Activated CD4-positive, alpha-beta memory T cell treated with anti-CD3 and anti-CD28 coated beads for 36 hours (primary cell): ENCODE results near the gene AKAP17A. TPM values are rescaled to one million over a fixed set of nuclear protein-coding genes. Genes with fewer than 3 reads are reported as not detected.

ENCODE experiments used
- CTCF ChIA-PET: fragments of 350-600 bp; sonication (Branson Sonifier 250); formaldehyde crosslinking; loops from one replicate; lab custom pipeline; 2021; ENCODE audit warnings: antibody characterized with exemption, inconsistent platforms; lab: Charles Lee
- POLR2A ChIA-PET: fragments of 350-600 bp; sonication (Branson Sonifier 250); formaldehyde crosslinking; loops from one replicate; lab custom pipeline; 2021; ENCODE audit warnings: antibody characterized with exemption; lab: Charles Lee
- DNase-seq: peaks from one replicate; pipeline ENCODE4 v3.0.0-alpha.2; 2020
- H3K27ac Mint-ChIP-seq: one replicate; pipeline ENCODE4 v1.8.0; 2021; ENCODE audit warnings: mixed read lengths
- H3K27me3 Mint-ChIP-seq: one replicate; pipeline ENCODE4 v1.8.0; 2021; ENCODE audit warnings: mixed read lengths
- H3K36me3 Mint-ChIP-seq: one replicate; pipeline ENCODE4 v1.8.0; 2021; ENCODE audit warnings: mixed read lengths
- H3K4me1 Mint-ChIP-seq: one replicate; pipeline ENCODE4 v1.8.0; 2021; ENCODE audit warnings: low read depth, mixed read lengths
- H3K4me3 Mint-ChIP-seq: one replicate; pipeline ENCODE4 v1.8.0; 2021; ENCODE audit warnings: mild to moderate bottlenecking, mixed read lengths
- H3K9me3 Mint-ChIP-seq: one replicate; pipeline ENCODE4 v1.8.0; 2021; ENCODE audit warnings: mixed read lengths
- intact Hi-C: fragments of 100-400 bp; cut with micrococcal nuclease; formaldehyde crosslinking; loops from one replicate; pipeline ENCODE4 v1.15.1; 2023
- total RNA-seq, 2 experiments: library from RNA; stranded (reverse); gene quantifications; one replicate each; pipeline ENCODE4 v1.2.3, GENCODE V29; 2021

Gene AKAP17A
- total RNA-seq, 2 experiments from 2014 or later: 59.4 to 62.9 TPM

GRCh38 chrX:1591863-1592469 is 562 bp downstream of the AKAP17A start:
- ChIA-PET POLR2A (no interaction called here), CTCF (no interaction called here)
- Mint-ChIP-seq H3K4me1 (peaks cover 31% of the 10 kb centered on the region), H3K27ac (peak overlapping the region; percentile 89), H3K4me3 (peak overlapping the region; percentile 92), H3K9me3 (no peaks in the 10 kb centered on the region), H3K36me3 (peaks cover 34% of the 10 kb centered on the region), H3K27me3 (no peaks in the 10 kb centered on the region)
- intact Hi-C loops: loop anchor here (1.0 to 5.0 kb wide), 4 partner anchors 69 to 345 kb away; partner anchors contain the start of gene SLC25A6
- DNase-seq: peak; percentile 24

- peak overlapping the region; percentile 92 for H3K4me3 Mint-ChIP-seq
- CTCF ChIA-PET: no interaction called here
- H3K27me3 Mint-ChIP-seq: no peaks in the 10 kb centered on the region
- intact Hi-C loops: loop anchor here (5.0 kb wide), 1 partner anchor 345 kb away; no protein-coding TSS in a partner anchor
- H3K36me3 Mint-ChIP-seq: peaks cover 40% of the 10 kb centered on the region
- no peaks in the 10 kb centered on the region for H3K9me3 Mint-ChIP-seq
- POLR2A ChIA-PET: no interaction called here
- H3K27ac Mint-ChIP-seq: peak overlapping the region; percentile 89
- peak; percentile 44 for DNase-seq
- peaks cover 34% of the 10 kb centered on the region for H3K4me1 Mint-ChIP-seq
Observed at GRCh38 chrX:1592470-1593142, 1.2 kb downstream of the AKAP17A start.

DNA sequence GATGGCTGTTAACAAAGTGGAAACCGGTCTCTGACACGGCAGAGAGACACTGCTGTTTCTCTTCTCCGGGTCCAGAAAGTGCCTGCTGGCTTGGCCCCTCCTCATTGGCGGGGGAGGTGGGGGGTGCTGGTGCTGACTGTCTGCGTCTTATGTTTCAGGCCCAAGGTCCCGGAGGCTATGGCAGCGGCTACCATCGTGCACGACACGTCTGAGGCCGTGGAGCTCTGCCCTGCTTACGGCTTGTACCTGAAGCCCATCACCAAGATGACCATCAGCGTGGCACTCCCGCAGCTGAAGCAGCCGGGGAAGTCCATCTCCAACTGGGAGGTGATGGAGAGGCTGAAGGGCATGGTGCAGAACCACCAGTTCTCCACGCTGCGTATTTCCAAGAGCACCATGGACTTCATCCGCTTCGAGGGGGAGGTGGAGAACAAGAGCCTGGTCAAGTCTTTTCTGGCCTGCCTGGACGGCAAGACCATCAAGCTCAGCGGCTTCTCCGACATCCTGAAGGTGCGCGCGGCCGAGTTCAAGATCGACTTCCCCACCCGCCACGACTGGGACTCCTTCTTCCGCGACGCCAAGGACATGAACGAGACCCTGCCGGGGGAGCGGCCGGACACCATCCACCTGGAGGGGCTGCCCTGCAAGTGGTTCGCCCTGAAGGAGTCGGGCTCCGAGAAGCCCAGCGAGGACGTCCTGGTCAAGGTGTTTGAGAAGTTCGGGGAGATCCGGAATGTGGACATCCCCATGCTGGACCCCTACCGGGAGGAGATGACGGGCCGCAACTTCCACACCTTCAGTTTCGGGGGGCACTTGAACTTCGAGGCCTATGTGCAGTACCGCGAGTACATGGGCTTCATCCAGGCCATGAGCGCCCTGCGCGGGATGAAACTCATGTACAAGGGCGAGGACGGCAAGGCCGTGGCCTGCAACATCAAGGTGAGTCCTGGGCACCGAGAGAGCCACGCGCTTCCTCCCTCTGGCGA is 2.2 kb downstream of the AKAP17A start:
- Mint-ChIP-seq H3K4me3 (peak overlapping the region; percentile 92), H3K36me3 (peaks cover 46% of the 10 kb centered on the region), H3K27ac (peak overlapping the region; percentile 89), H3K4me1 (peaks cover 34% of the 10 kb centered on the region), H3K9me3 (no peaks in the 10 kb centered on the region), H3K27me3 (no peaks in the 10 kb centered on the region)
- ChIA-PET CTCF (no interaction called here), POLR2A (no interaction called here)
- no peak for DNase-seq
- intact Hi-C loops: loop anchor here (5.0 kb wide), 1 partner anchor 346 kb away; no protein-coding TSS in a partner anchor

DNA sequence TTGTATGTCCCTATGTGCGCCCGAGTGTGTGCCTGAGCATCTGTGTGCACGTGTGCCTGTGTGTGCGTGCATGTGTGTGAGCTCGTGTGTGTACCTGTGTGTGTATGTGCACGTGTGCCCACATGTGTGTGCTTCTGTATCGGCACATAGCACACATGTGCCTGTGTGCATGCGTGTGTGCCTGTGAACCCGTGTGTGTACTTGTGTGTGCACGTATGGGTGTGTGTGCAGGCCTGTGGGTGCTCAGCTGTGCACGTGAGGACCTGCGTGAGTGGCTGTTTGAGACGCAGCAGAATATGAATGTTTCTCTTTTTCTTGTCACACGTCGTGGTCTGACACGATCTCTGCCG is 4.3 kb downstream of the AKAP17A start:
- intact Hi-C loops: no loop called here
- peaks cover 29% of the 10 kb centered on the region for H3K4me1 Mint-ChIP-seq
- DNase-seq: no peak
- no peak overlapping the region for H3K4me3 Mint-ChIP-seq
- H3K27ac Mint-ChIP-seq: no peak overlapping the region
- ChIA-PET POLR2A (no interaction called here), CTCF (no interaction called here)
- H3K36me3 Mint-ChIP-seq: peaks cover 59% of the 10 kb centered on the region
- no peaks in the 10 kb centered on the region for H3K9me3 Mint-ChIP-seq
- no peaks in the 10 kb centered on the region for H3K27me3 Mint-ChIP-seq

DNA sequence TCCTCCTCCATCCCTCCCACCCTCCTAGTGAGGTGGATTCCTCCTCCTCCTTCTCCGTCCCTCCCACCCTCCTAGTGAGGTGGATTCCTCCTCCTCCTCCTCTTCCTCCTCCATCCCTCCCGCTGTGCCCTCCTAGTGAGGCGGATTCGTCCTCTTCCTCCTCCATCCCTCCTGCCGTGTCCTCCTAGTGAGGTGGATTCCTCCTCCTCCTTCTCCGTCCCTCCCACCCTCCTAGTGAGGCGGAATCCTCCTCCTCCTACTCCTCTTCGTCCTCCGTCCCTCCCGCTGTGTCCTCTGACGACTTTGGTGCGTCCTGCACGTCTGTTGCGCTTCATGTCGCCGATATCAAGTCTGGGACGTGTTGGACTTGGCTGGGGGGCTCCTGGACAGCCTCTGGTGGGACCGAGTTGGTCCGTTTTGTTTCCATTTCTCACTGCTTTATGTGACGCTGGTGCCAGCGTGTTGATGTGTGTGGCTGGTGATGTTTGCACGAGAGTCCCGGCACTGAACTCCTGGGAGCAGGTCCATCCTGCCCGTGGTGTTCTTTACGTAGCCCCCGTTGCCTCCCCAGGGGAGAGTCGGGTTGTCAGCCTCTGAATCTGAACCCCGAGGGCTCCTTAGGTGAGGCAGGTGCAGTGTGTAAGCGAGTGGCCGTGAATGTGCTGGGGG is 5.4 kb downstream of the AKAP17A start:
- Mint-ChIP-seq H3K27ac (no peak overlapping the region), H3K4me1 (peaks cover 29% of the 10 kb centered on the region), H3K9me3 (no peaks in the 10 kb centered on the region), H3K36me3 (peaks cover 65% of the 10 kb centered on the region), H3K27me3 (no peaks in the 10 kb centered on the region), H3K4me3 (no peak overlapping the region)
- DNase-seq: no peak
- ChIA-PET CTCF (no interaction called here), POLR2A (no interaction called here)
- intact Hi-C loops: no loop called here

- Mint-ChIP-seq H3K4me1 (peaks cover 28% of the 10 kb centered on the region), H3K9me3 (no peaks in the 10 kb centered on the region), H3K36me3 (peaks cover 71% of the 10 kb centered on the region), H3K27ac (no peak overlapping the region), H3K4me3 (no peak overlapping the region), H3K27me3 (no peaks in the 10 kb centered on the region)
- ChIA-PET CTCF (no interaction called here), POLR2A (no interaction called here)
- no peak for DNase-seq
- intact Hi-C loops: no loop called here
Observed at GRCh38 chrX:1597345-1598020, 6.1 kb downstream of the AKAP17A start.

DNA sequence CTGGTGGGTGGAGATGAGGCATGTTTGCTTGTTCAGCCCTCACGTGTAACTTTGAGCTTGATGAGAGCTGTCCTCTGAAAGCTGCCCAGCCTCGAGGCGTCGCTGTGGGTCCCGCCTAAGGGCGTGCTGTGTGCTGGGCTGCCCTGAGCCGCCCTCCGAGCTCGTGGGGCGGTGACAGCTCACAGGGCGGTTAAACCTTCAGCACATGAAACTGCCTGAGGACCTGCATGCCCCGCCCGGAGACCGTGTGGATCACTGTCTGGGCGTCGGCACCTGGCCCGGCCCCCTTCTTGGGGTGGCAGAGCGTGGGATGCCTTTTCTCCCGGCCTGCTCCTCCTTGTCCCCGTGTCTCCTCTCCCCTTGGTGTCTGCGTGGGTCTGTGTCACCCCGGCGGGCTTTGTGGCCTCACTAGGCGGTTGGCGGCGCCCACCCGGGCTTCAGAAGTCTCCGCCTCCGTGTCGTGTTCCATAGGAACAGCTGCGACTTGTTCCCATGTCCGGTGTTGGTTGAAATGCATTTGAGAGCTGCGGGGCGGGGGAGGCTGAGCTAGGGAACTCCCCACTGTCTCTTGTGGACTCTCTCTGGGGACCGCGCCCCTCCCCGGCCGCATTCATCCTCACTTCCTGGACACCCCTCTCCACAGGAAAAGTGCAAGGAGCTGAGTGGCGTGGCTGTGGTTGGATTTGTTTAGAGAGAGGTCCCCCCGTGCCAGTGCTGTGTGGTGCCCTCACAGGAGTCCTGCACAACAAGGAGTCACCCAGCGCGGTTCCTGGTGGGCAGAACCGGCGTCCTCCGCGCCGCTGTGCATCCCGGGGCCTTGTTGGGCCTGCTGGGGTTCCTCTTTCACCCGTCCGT is 6.8 kb downstream of the AKAP17A start:
- intact Hi-C loops: no loop called here
- Mint-ChIP-seq H3K9me3 (no peaks in the 10 kb centered on the region), H3K27me3 (no peaks in the 10 kb centered on the region), H3K4me1 (peaks cover 21% of the 10 kb centered on the region), H3K36me3 (peaks cover 70% of the 10 kb centered on the region), H3K4me3 (no peak overlapping the region), H3K27ac (no peak overlapping the region)
- CTCF ChIA-PET: no interaction called here
- POLR2A ChIA-PET: no interaction called here
- no peak for DNase-seq

GRCh38 chrX:1598876-1599790 is 7.7 kb downstream of the AKAP17A start:
- H3K9me3 Mint-ChIP-seq: no peaks in the 10 kb centered on the region
- intact Hi-C loops: no loop called here
- no peak overlapping the region for H3K4me3 Mint-ChIP-seq
- H3K4me1 Mint-ChIP-seq: peaks cover 16% of the 10 kb centered on the region
- DNase-seq: no peak
- peaks cover 65% of the 10 kb centered on the region for H3K36me3 Mint-ChIP-seq
- H3K27me3 Mint-ChIP-seq: no peaks in the 10 kb centered on the region
- ChIA-PET CTCF (no interaction called here), POLR2A (no interaction called here)
- H3K27ac Mint-ChIP-seq: no peak overlapping the region

DNA sequence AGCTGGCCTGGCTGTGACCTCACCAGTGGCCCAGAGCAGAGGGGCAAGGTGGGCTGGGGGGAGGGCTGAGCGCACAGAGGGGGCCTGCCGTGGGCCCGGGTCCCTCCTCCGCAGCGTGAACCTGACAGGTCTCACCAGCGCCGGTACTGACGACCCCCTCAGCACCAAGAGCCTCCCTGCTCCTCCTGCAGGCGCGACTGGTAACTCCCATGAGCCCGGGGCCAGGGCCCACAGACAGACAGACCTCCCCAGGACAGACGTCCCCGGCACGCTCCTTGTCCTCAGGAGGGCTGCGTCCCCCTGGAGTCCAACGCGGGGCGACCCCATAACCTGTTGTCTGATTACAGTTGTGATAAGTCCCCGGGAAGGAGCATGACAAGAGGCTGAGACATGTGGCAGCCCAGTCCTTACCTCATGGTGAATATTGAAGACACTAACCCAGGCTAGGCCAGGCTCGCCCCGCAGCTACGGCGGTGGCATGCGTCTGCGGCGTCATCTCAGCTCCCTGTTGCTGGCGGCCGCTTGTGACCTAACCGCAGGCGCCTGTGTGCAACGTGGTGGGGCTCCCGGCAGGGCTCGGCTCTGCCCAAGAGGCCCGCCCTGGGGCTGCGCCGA is 8.5 kb downstream of the AKAP17A start:
- H3K4me3 Mint-ChIP-seq: no peak overlapping the region
- intact Hi-C loops: no loop called here
- peaks cover 64% of the 10 kb centered on the region for H3K36me3 Mint-ChIP-seq
- peaks cover 13% of the 10 kb centered on the region for H3K4me1 Mint-ChIP-seq
- H3K9me3 Mint-ChIP-seq: no peaks in the 10 kb centered on the region
- ChIA-PET POLR2A (no interaction called here), CTCF (no interaction called here)
- H3K27ac Mint-ChIP-seq: no peak overlapping the region
- no peaks in the 10 kb centered on the region for H3K27me3 Mint-ChIP-seq
- DNase-seq: no peak
